Measurements from ENCODE around the gene SERPINB11. TPM values are rescaled to one million over a fixed set of nuclear protein-coding genes. Genes with fewer than 3 reads are reported as not detected.

SERPINB11 gene
- total RNA-seq, 4 donors from 2014 or later, result not detected

- DNase-seq, result no peak
Observed at GRCh38 chr18:63679820-63680606, 22.7 kb upstream of the SERPINB11 start.

GRCh38 chr18:63681449-63682340 is 21.1 kb upstream of the SERPINB11 start:
- intact Hi-C loops (cut with DNase I), result no loop called here
- no peak for DNase-seq
- Histone ChIP-seq H3K9me3 (no peaks in the 10 kb centered on the region), H3K27ac (no peak overlapping the region), H3K4me1 (no peaks in the 10 kb centered on the region), H3K27me3 (no peaks in the 10 kb centered on the region), H3K4me3 (replicated peaks in 1 of 3) (no peak overlapping the region), H3K36me3 (no peaks in the 10 kb centered on the region)
- TF ChIP-seq POLR2A (IDR thresholded peaks at IDR 0.05) (no peak), CTCF (IDR thresholded peaks at IDR 0.05) (no peak)
- WGBS, 2 donors, result 94 to 96% methylated on average over 2 of the region's 2 CpGs

More at GRCh38 chr18:63679820-63680606, 22.7 kb upstream of the SERPINB11 start:
- WGBS, 2 donors, result 82 to 89% methylated on average over 5 of the region's 5 CpGs
- H3K4me1 ChIP-seq, result no peaks in the 10 kb centered on the region
- H3K27me3 ChIP-seq, result no peaks in the 10 kb centered on the region
- TF ChIP-seq POLR2A (IDR thresholded peaks at IDR 0.05) (no peak), CTCF (IDR thresholded peaks at IDR 0.05) (no peak)
- intact Hi-C loops (cut with DNase I), result no loop called here
- no peak overlapping the region for H3K4me3 ChIP-seq (replicated peaks in 1 of 3)
- no peaks in the 10 kb centered on the region for H3K9me3 ChIP-seq
- H3K27ac ChIP-seq, result no peak overlapping the region
- H3K36me3 ChIP-seq, result no peaks in the 10 kb centered on the region

GRCh38 chr18:63683152-63683551 is 19.6 kb upstream of the SERPINB11 start:
- intact Hi-C loops (cut with DNase I), result no loop called here
- Histone ChIP-seq H3K9me3 (no peaks in the 10 kb centered on the region), H3K4me3 (replicated peaks in 1 of 3) (no peak overlapping the region), H3K27me3 (no peaks in the 10 kb centered on the region), H3K36me3 (no peaks in the 10 kb centered on the region), H3K27ac (no peak overlapping the region), H3K4me1 (no peaks in the 10 kb centered on the region)
- 17 to 39% methylated on average over 2 of the region's 2 CpGs for WGBS, 2 donors
- no peak for DNase-seq
- TF ChIP-seq CTCF (IDR thresholded peaks at IDR 0.05) (no peak), POLR2A (IDR thresholded peaks at IDR 0.05) (no peak)

GRCh38 chr18:63683890-63684289 is 18.9 kb upstream of the SERPINB11 start:
- no peak for TF ChIP-seq CTCF (IDR thresholded peaks at IDR 0.05)
- Histone ChIP-seq H3K4me3 (replicated peaks in 1 of 3) (no peak overlapping the region), H3K4me1 (no peaks in the 10 kb centered on the region), H3K27ac (no peak overlapping the region), H3K9me3 (no peaks in the 10 kb centered on the region), H3K27me3 (no peaks in the 10 kb centered on the region), H3K36me3 (no peaks in the 10 kb centered on the region)
- DNase-seq, result no peak
- WGBS, 2 donors, result 67 to 77% methylated on average over 5 of the region's 5 CpGs
- intact Hi-C loops (cut with DNase I), result no loop called here

- no peaks in the 10 kb centered on the region for H3K36me3 ChIP-seq
- H3K4me1 ChIP-seq, result no peaks in the 10 kb centered on the region
- intact Hi-C loops (cut with DNase I), result no loop called here
- no peak overlapping the region for H3K4me3 ChIP-seq (replicated peaks in 1 of 3)
- no peaks in the 10 kb centered on the region for H3K27me3 ChIP-seq
- TF ChIP-seq CTCF (IDR thresholded peaks at IDR 0.05), result no peak
- no peak for TF ChIP-seq POLR2A (IDR thresholded peaks at IDR 0.05)
- WGBS, 2 donors, result 89 to 96% methylated on average over 3 of the region's 3 CpGs
- H3K9me3 ChIP-seq, result no peaks in the 10 kb centered on the region
- no peak overlapping the region for H3K27ac ChIP-seq
- no peak for DNase-seq
Observed at GRCh38 chr18:63684718-63685117, 18.0 kb upstream of the SERPINB11 start.
